Ascending aorta (tissue), 2 donors: Measurements from ENCODE around the gene BRAF. TPM values are rescaled to one million over a fixed set of nuclear protein-coding genes. Genes with fewer than 3 reads are reported as not detected.

Experiments
- DNase-seq, 2 donors: peaks; one replicate each; pipeline ENCODE4 v3.0.0-alpha.2; 2019; ENCODE audit warnings: low spot score in 2 of 2
- H3K27ac ChIP-seq, 2 donors: fragments of 200-600 bp; sonication (generic); one replicate each; pipeline ENCODE4 v1.5.1; 2016 to 2017; ENCODE audit warnings: mild to moderate bottlenecking in 1 of 2
- H3K27me3 ChIP-seq: fragments of 200-600 bp; sonication (generic); one replicate; pipeline ENCODE4 v1.5.1; 2017
- H3K36me3 ChIP-seq, 2 donors: fragments of 200-600 bp; sonication (generic); one replicate each; pipeline ENCODE4 v1.5.1; 2016
- H3K4me1 ChIP-seq, 2 donors: fragments of 200-600 bp; sonication (generic); one replicate each; pipeline ENCODE4 v1.5.1; 2016 to 2017; ENCODE audit warnings: mild to moderate bottlenecking in 1 of 2
- H3K4me3 ChIP-seq, 2 donors: fragments of 200-600 bp; sonication (generic); one replicate each; pipeline ENCODE4 v1.5.1; 2016 to 2017; ENCODE audit warnings: mild to moderate bottlenecking in 1 of 2
- H3K9me3 ChIP-seq, 2 donors: fragments of 200-600 bp; sonication (generic); one replicate each; pipeline ENCODE4 v1.5.1; 2016
- intact Hi-C: fragments of 100-400 bp; cut with DNase I; formaldehyde crosslinking; loops from one replicate; pipeline ENCODE4 v1.15.1; 2023
- total RNA-seq: library from RNA; depleted of rRNA; stranded (reverse); fragments of >200 nt; gene quantifications from one replicate; pipeline ENCODE4 v1.1.0, GENCODE V29; 2016
- TF ChIP-seq, protein P1 (sequence below), 3 experiments: fragments of 200-600 bp in 2 of 3; fragments of 450-650 bp in 1 of 3; sonication (generic) in 2 of 3; IDR thresholded peaks; one replicate each; pipeline ENCODE4 v1.5.1; 2016 to 2019; ENCODE audit warnings: antibody characterized with exemption in 3 of 3, mild to moderate bottlenecking in 1 of 3, moderate library complexity in 1 of 3

Gene BRAF
- total RNA-seq, 1 donor from 2014 or later = 14.2 TPM

DNA sequence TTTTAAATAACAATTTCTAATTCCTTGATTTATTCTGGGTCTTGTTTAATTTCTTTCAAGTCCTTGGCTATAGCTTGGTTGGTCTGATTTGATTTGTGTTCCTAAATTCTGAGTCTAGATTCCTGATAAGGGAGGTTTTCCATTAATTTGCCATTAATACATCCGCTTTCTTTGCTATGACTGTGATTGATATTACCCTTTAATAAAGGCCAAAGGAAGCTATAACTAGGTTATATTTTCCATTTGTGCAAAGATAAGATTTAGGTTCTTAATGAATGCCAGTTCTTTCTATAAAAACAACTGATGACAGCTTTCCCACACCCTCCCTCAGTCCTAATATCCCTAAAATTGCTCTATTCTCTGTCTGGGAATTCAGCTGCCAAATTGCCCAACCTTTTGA lies 200.0 kb downstream of the BRAF start:
- H3K4me1 ChIP-seq = no peaks in the 10 kb centered on the region
- peaks cover 0 to 11% of the 10 kb centered on the region in 2 donors for H3K36me3 ChIP-seq
- DNase-seq = no peak
- no peak overlapping the region for H3K27ac ChIP-seq
- H3K27me3 ChIP-seq = no peaks in the 10 kb centered on the region
- H3K4me3 ChIP-seq = no peak overlapping the region
- no peaks in the 10 kb centered on the region for H3K9me3 ChIP-seq
- intact Hi-C loops = no loop called here
- TF ChIP-seq, protein P1, sequence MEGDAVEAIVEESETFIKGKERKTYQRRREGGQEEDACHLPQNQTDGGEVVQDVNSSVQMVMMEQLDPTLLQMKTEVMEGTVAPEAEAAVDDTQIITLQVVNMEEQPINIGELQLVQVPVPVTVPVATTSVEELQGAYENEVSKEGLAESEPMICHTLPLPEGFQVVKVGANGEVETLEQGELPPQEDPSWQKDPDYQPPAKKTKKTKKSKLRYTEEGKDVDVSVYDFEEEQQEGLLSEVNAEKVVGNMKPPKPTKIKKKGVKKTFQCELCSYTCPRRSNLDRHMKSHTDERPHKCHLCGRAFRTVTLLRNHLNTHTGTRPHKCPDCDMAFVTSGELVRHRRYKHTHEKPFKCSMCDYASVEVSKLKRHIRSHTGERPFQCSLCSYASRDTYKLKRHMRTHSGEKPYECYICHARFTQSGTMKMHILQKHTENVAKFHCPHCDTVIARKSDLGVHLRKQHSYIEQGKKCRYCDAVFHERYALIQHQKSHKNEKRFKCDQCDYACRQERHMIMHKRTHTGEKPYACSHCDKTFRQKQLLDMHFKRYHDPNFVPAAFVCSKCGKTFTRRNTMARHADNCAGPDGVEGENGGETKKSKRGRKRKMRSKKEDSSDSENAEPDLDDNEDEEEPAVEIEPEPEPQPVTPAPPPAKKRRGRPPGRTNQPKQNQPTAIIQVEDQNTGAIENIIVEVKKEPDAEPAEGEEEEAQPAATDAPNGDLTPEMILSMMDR (IDR thresholded peaks at IDR 0.05) = no peak

DNA sequence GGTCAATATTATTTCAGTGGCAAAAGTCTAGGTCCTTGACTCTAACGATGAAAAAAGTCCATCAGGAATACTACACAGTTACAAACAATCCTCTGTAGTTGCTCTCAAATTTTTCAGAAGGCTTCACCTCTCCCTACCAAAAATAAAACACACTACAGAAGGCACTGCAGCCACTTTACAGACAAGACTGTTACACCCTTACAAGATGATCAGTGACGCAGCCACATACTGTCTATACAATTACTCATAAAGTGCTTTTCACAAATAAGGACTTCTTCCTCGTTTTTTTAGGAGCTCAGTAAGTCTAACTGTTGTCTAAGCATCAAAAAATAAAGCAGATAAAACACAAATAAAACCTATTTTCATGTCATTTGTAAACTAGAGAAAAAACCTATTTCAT lies 201.2 kb downstream of the BRAF start:
- TF ChIP-seq, protein P1 (IDR thresholded peaks at IDR 0.05) = no peak
- H3K36me3 ChIP-seq = peaks cover 0 to 11% of the 10 kb centered on the region in 2 donors
- no peak overlapping the region for H3K4me3 ChIP-seq
- H3K27me3 ChIP-seq = no peaks in the 10 kb centered on the region
- intact Hi-C loops = no loop called here
- DNase-seq = no peak
- no peaks in the 10 kb centered on the region for H3K4me1 ChIP-seq
- H3K9me3 ChIP-seq = no peaks in the 10 kb centered on the region
- H3K27ac ChIP-seq = no peak overlapping the region

DNA sequence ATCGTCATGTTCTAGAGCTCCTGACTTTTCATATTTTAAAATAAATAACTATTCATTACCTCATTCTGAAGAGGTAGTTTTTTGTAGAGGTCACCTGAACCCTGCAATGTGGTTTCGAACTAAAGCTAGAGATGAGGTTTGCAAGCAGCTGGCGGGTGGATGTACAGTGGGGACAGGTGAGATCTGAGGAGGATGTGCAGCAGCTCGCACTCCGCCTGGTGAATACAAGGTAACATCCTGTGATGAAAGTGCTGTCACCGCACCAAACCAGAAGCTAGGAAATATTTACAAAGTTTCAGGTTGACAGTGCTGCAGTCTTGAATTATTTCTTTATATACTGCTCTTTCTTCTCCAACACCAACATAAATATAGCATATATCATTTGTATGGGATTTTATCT lies 201.7 kb downstream of the BRAF start:
- Histone ChIP-seq H3K27ac (no peak overlapping the region), H3K9me3 (no peaks in the 10 kb centered on the region), H3K4me1 (no peaks in the 10 kb centered on the region), H3K4me3 (no peak overlapping the region), H3K27me3 (no peaks in the 10 kb centered on the region), H3K36me3 (peaks cover 0 to 11% of the 10 kb centered on the region in 2 donors)
- intact Hi-C loops = no loop called here
- TF ChIP-seq, protein P1 (IDR thresholded peaks at IDR 0.05) = no peak
- DNase-seq = no peak

DNA sequence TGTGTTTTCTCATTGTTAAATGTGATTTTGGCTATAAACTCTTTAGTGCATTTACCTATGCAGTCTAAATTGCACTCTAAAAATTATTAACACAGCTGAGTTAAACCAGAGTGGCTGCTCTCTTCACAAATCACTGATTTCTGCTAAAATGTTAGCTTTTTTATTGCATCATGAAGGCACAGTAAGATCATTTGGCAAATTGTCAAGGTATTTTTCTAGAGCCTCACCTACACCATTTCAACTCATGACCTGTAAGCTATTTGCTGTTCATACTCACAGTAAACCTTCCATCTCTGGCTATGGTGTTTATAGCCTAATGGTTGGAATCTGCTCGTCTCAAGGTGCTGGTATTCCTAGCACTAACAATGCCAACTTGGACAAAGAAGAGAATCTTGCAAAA lies 202.5 kb downstream of the BRAF start:
- Histone ChIP-seq H3K36me3 (peaks cover 0 to 11% of the 10 kb centered on the region in 2 donors), H3K4me3 (no peak overlapping the region), H3K27me3 (no peaks in the 10 kb centered on the region), H3K27ac (no peak overlapping the region), H3K9me3 (no peaks in the 10 kb centered on the region), H3K4me1 (no peaks in the 10 kb centered on the region)
- DNase-seq = no peak
- intact Hi-C loops = no loop called here
- TF ChIP-seq, protein P1 (IDR thresholded peaks at IDR 0.05) = no peak

DNA sequence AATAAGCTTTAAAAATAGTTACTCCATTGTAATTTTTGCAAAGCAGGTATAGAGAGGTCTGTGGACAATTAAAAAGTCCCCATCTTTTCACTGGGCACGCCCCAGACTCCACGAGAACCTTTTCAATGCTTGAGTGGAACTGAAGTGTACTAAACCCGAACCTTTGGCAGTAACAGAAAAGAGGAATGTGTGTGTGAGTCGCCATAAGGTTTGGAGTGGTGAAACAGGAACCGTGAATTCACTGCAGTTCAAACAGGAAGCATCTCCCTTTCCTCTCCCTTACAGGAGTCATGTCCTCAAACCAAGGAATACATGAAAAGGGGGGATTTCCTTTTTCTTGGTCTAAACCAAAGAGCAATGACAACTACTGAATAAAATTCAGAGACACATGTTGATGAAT lies 205.0 kb downstream of the BRAF start:
- DNase-seq = no peak
- intact Hi-C loops = no loop called here
- Histone ChIP-seq H3K27ac (no peak overlapping the region), H3K9me3 (no peaks in the 10 kb centered on the region), H3K4me3 (no peak overlapping the region), H3K4me1 (no peaks in the 10 kb centered on the region), H3K36me3 (peaks cover 0 to 13% of the 10 kb centered on the region in 2 donors), H3K27me3 (no peaks in the 10 kb centered on the region)
- TF ChIP-seq, protein P1 (IDR thresholded peaks at IDR 0.05) = no peak
